ENCODE measurements around the gene VMO1. TPM values are rescaled to one million over a fixed set of nuclear protein-coding genes. Genes with fewer than 3 reads are reported as not detected.
A peak's percentile ranks its signal among the peaks of the same experiment; 100 is the strongest.

Gene VMO1
- total and polyA plus RNA-seq, 2 donors (not counting 3 experiments of a cell fraction or from before 2014, with no cell fraction given): 0.23 TPM; not detected in 1

- no peaks in the 10 kb centered on the region for H3K36me3 ChIP-seq (ENCODE audit: control insufficient read depth in 2 of 2, extremely low read depth in 1 of 2, insufficient read depth in 2 of 2, low read length in 2 of 2)
- ChIA-PET POLR2A (interaction anchor here (0.6 to 0.7 kb wide), 3 partner anchors 11 to 80 kb away, joined by 3 to 5 read pairs (median 3); partner anchors contain the start of gene ARRB2), CTCF (interaction anchor here (0.5 to 5.9 kb wide), 37 partner anchors 10 to 226 kb away, joined by 3 to 65 read pairs (median 6); partner anchors contain the start of genes ARRB2, C17orf107, CHRNE and MED11)
- DNase-seq (ENCODE audit: low read depth, low spot score) (peak; percentile 88), FAIRE-seq (peak; percentile 90)
- H3K9ac ChIP-seq (replicated peaks; ENCODE audit: extremely low read depth, insufficient read depth, low read length): peak overlapping the region; percentile 46
- TF ChIP-seq MAX (IDR thresholded peaks at IDR 0.05; ENCODE audit: insufficient read depth, insufficient read length) (no peak), GATA2 (IDR thresholded peaks at IDR 0.05; ENCODE audit: insufficient read depth, insufficient read length, low read depth, low read length) (no peak), POLR2AphosphoS5 (IDR thresholded peaks at IDR 0.05; ENCODE audit: insufficient read depth, low read depth, low read length) (peak; percentile 81), JUN (IDR thresholded peaks at IDR 0.05; ENCODE audit: borderline replicate concordance, insufficient read depth, insufficient read length, low read depth) (no peak), POLR2A (IDR thresholded peaks at IDR 0.05; ENCODE audit: low read depth, low read length) (peak; percentile 88), MYC (IDR thresholded peaks at IDR 0.05; ENCODE audit: low read depth, low read length) (peak; percentile 49)
- TF ChIP-seq, protein P1, sequence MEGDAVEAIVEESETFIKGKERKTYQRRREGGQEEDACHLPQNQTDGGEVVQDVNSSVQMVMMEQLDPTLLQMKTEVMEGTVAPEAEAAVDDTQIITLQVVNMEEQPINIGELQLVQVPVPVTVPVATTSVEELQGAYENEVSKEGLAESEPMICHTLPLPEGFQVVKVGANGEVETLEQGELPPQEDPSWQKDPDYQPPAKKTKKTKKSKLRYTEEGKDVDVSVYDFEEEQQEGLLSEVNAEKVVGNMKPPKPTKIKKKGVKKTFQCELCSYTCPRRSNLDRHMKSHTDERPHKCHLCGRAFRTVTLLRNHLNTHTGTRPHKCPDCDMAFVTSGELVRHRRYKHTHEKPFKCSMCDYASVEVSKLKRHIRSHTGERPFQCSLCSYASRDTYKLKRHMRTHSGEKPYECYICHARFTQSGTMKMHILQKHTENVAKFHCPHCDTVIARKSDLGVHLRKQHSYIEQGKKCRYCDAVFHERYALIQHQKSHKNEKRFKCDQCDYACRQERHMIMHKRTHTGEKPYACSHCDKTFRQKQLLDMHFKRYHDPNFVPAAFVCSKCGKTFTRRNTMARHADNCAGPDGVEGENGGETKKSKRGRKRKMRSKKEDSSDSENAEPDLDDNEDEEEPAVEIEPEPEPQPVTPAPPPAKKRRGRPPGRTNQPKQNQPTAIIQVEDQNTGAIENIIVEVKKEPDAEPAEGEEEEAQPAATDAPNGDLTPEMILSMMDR (IDR thresholded peaks at IDR 0.05; ENCODE audit: extremely low read depth in 1 of 2, insufficient read depth in 1 of 2, low read depth in 1 of 2, low read length in 2 of 2): peak; percentile 77 to 82
- peaks cover 2 to 6% of the 10 kb centered on the region in 2 experiments for H3K27me3 ChIP-seq (ENCODE audit: control insufficient read depth in 2 of 2, insufficient read depth in 2 of 2, low read length in 2 of 2)
- peak overlapping the region; percentile 6 for H3K4me2 ChIP-seq (ENCODE audit: insufficient read depth, low read length)
- H3K27ac ChIP-seq (ENCODE audit: insufficient read depth, low read depth, low read length): peak overlapping the region; percentile 14
- peak overlapping the region; percentile 10 to 65 (median 25) for H3K4me3 ChIP-seq (replicated peaks in 1 of 3; ENCODE audit: insufficient read depth in 1 of 3, low read depth in 1 of 3, low read length in 3 of 3)
- H4K20me1 ChIP-seq (replicated peaks; ENCODE audit: control insufficient read depth, extremely low read depth, insufficient read depth, low read length): no peaks in the 10 kb centered on the region
- no peaks in the 10 kb centered on the region for H3K9me1 ChIP-seq (replicated peaks; ENCODE audit: control insufficient read depth, extremely low read depth, insufficient read depth, low read length)
- peak overlapping the region; percentile 35 for H2AFZ ChIP-seq (ENCODE audit: low read depth, low read length)
- no peaks in the 10 kb centered on the region for H3K9me3 ChIP-seq (replicated peaks; ENCODE audit: control insufficient read depth, insufficient read depth, low read length)
- no peaks in the 10 kb centered on the region for H3K79me2 ChIP-seq (ENCODE audit: control insufficient read depth, insufficient read depth, low read length)
- peaks cover 24% of the 10 kb centered on the region for H3K4me1 ChIP-seq (ENCODE audit: control insufficient read depth, extremely low read depth, insufficient read depth, low read length)
- dilution Hi-C loops (cut with MboI; ENCODE audit: extremely low pct_ligation_motif_present, low sequenced_read_pairs): no loop called here
- BruUV-seq (replicated peaks): no TSS peak
- intact Hi-C loops (cut with micrococcal nuclease): loop anchor here (1.0 to 5.0 kb wide), 3 partner anchors 45 to 112 kb away; partner anchors contain the start of genes CHRNE and MED11
Observed at GRCh38 chr17:4789951-4790704, 4.0 kb upstream of the VMO1 start.
